ENCODE results near the gene SORCS3.

The SORCS3 gene

DNA sequence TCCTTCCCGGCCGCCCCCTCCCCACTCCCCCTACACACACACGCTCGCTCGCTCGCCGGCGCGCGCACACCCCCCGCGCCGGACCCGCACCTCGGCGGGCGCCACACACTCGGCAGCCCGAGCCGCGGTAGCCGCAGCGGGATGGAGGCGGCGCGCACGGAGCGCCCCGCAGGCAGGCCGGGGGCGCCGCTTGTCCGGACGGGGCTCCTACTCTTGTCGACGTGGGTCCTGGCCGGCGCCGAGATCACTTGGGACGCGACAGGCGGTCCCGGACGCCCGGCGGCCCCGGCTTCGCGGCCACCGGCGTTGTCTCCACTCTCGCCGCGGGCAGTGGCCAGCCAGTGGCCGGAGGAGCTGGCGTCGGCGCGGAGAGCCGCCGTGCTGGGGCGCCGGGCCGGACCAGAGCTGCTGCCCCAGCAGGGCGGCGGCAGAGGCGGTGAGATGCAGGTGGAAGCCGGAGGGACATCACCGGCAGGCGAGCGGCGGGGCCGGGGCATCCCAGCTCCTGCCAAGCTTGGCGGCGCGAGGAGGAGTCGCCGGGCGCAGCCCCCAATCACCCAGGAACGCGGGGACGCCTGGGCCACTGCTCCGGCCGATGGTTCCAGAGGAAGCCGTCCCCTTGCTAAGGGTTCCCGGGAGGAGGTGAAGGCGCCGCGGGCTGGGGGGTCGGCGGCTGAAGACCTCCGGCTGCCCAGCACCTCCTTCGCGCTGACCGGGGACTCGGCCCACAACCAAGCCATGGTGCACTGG, at the start of gene SORCS3:
Gene SORCS3 (plus strand): TSS at position 104 of the 750 bp plus-strand sequence.
- no peak for DNase-seq

DNA sequence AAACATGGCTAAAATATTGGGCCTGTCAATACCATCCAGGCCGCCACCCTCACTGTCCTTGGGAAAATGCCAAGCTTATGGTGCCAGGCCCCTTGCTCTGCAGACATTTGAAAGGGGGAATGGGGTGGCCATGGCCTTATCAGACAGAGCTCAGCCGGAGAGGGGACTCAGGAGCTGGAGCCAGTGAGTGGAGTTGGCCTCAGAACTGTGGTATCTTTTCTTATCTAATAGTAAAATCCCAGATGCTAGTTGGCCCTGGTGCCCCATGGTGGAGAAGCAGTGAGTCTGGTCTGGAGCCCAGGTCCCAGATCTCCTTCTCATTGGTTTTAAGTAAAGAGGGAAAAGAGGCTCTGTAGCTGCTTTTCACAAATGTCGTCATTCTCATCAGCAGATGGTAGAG, 49.6 kb upstream of the SORCS3 start:
- DNase-seq: no peak

GRCh38 chr10:104601166-104601565, 39.9 kb upstream of the SORCS3 start:
- no peak for DNase-seq

- DNase-seq: no peak
These were observed 32.8 kb upstream of the SORCS3 start for GRCh38 chr10:104608091-104608828.

DNA sequence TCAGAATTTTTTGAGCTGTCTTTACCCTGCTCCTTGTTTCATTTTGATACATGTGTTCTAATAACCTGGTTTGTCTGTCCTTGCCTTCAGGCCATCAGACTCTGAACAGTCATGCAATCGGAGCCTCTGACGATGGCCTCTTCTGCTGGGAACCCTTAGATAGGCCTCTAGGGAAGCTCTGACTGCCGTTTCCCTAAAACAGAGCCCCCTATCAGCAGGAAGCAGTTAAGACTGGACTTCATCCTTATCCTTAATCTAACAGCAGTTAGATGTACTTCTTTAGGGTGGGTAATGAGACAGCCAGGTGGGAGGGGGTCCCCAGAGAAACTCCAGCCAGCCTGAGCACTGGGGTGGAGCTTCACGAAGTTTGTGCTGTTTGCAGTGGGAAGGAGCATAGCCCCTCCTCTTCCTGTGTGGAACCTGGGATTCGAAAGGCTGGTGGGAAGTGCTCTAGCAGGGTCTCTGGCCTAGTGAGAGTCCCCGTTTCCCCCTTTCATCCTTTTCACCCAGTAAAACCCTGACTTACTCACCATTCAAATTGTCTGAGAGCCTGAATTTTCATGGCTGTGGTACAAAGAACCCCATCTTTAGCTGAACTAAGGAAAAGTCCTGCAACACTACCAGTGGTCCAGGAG, 28.4 kb upstream of the SORCS3 start:
- DNase-seq: no peak

GRCh38 chr10:104613406-104613805, 27.7 kb upstream of the SORCS3 start:
- no peak for DNase-seq

- peak; percentile 39 for DNase-seq
These were observed 26.8 kb upstream of the SORCS3 start for GRCh38 chr10:104614245-104614831.

- DNase-seq: no peak
These were observed 26.0 kb upstream of the SORCS3 start for GRCh38 chr10:104615136-104615535.

GRCh38 chr10:104617831-104618230, 23.3 kb upstream of the SORCS3 start:
- no peak for DNase-seq

DNA sequence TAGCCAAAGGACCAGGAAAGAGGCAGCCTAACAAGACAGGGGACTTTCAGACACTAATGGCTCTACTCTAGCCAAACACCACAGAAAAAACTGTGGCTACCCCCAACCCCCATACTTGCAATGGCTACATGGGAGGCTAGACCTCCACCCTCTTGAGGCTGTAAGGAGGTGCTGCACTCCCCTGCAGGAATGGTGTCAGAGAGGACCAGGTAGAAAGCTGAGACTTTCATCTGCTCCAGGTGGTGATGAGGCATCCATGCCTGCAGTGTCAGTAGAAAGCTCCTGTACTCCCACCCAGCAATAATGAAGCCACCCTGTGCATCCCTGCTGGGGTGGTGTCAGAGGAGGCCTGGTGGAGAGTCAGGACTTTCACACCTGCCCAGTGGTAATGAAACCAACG, 18.9 kb upstream of the SORCS3 start:
- DNase-seq: no peak

GRCh38 chr10:104622598-104623209, 18.4 kb upstream of the SORCS3 start:
- peak; percentile 14 for DNase-seq

GRCh38 chr10:104630731-104631130, 10.4 kb upstream of the SORCS3 start:
- no peak for DNase-seq

DNA sequence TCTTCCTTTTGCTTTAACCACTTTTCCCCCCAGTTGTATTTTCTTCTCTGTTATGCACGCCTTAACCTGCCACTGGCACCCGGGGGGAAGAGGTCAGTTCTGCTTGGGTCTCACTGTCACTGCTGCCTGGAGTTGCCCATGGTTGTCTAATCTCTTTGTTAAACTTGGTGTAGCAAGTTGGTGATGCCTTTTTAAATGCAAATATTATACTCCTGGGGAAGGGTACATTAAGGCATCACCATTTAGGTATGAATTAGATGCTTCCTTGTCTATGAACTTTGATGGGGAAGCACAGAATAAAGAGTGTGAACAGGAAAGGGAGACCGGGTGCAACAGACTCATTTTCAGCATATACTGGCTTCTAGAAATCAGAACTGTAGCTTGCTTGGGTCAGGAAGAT, 9.1 kb upstream of the SORCS3 start:
- no peak for DNase-seq

GRCh38 chr10:104638861-104639589, 2.1 kb upstream of the SORCS3 start:
- peak; percentile 13 for DNase-seq

GRCh38 chr10:104639590-104640338, 1.3 kb upstream of the SORCS3 start:
- DNase-seq: no peak

GRCh38 chr10:104640339-104641186, 527 bp upstream of the SORCS3 start:
- DNase-seq: no peak

- no peak for DNase-seq
These were observed 1.0 kb downstream of the SORCS3 start for GRCh38 chr10:104641937-104642657.

- peak; percentile 41 for DNase-seq
These were observed 1.7 kb downstream of the SORCS3 start for GRCh38 chr10:104642658-104643302.

DNA sequence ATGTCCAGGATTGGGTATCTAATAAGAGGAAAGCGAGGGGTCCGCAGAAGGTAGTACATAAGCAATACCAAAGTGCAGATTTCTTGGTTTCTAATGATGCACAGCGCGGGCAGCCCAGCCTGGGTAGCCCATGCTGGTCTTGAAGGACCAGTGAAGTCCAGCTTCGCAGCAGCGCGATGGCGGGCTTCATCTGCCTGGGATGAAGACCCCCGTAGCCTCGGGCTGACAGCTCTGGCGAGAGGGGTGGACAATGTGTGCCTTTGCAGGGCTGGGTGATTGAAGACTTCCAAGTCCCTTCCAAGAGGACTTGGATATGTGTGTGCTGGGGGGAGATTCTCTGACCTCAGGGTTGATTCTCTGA, 2.2 kb downstream of the SORCS3 start:
- DNase-seq: no peak
